GM18502 (cell line): ENCODE measurements around the gene SUCNR1.
A peak's percentile ranks its signal among the peaks of the same experiment; 100 is the strongest.

Experiments
- ATAC-seq: cut with Tn5 transposase; IDR thresholded peaks from one replicate; pipeline ENCODE4 v1.9.1; 2021; ENCODE audit warnings: mild to moderate bottlenecking; ENCODE audit not compliant: unreplicated experiment, poor library complexity

Gene SUCNR1

DNA sequence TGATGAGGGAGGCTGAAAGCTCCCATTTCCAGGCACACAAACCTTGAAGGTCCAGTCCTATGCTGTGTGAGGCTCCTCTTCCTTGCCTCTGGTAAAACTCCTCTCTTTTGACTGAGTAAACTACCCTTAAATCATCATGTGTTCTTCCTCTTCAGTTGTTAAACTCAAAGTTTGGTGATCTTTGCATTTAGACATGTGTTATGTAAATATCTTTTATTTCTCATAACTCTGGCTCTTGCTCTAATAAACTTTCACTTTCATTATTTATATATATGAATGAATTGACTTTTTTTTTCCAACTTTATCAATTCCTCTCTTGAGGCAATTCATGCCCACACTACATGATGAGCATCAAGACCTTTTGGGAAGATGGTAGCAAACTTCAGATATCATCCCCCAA is 26.6 kb downstream of the SUCNR1 start:
- ATAC-seq = no peak

DNA sequence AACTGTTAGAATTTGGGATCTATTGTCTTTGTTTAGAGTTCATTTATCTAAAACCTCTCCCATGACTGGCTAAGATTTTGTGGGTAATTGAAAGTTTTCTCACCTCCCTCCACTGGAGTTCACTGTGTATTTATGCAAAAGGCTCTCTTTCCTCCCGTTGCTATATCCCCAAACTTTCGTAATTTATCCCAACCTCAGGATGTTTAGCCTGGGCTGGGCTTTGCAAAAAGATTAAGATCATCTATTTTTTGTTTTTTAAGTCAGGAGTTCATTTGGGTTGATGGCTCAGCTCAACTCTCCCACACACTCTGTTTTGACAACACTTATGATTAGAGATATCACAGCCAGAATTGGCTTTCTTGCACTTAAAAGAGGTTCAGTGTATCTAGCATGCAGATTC is 27.0 kb downstream of the SUCNR1 start:
- no peak for ATAC-seq

DNA sequence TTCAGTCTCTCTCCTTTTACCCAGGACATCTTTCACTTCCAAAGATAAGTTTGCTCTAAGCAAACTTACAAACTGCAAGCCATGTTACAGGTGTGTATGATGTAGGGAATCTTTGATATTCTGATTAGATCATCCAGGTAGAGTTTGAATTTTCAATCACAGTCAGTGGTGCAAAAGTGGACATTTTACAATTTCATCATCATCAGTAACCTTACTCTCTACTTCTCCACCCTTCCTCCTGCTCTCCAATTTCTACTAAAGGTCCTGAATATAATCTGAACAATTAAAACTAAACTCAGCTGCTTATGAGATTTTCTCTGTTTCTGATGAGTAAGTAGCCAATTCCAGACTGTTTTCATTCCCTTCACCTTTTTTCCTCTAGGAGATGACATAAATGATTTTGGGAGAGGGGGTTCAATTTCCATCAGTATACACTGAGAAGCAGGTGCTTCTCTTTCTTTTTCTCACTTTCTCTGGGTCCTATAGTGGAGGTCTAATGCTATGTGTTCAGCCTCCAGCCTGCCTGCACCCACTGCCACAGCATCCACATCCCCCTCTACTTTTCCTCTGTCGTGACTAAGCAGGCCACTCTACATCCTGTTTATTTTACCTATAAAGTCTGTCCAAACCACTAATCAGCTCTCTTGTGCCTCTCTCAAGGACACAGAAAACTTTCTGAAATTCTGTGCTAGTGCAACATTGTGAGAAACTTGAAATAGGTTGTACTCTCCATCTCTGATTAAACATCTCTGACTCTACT is 27.6 kb downstream of the SUCNR1 start:
- ATAC-seq = no peak

DNA sequence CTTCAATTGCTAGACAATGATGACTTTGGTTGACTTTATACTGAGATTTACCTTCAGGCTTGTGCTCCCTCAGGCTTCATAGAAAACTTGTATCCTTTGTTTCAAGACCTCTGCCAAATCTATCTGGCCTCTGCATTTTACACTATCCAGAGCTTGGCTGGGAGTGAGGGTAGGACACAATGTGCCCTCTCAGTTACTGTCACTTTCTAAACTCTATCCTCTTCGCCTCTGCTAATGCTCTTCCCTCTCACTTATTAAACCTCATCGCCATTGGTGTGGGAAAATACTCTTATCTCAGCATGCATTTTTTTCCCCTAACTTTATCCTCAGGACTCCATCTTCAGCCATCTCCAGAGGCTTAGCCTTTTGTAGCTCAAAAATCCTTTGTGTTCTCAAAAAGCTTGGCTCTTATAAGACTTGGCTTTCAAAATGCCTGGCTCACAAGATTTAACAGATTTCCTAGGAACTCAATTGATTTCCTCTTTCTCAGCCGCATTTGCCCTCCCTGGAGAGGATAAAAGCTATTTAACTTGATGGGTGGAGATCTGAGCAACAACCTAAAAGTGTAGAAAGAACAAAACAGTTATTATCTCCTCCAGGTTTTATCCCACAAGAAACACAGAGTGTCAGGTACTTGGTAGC is 28.3 kb downstream of the SUCNR1 start:
- no peak for ATAC-seq

DNA sequence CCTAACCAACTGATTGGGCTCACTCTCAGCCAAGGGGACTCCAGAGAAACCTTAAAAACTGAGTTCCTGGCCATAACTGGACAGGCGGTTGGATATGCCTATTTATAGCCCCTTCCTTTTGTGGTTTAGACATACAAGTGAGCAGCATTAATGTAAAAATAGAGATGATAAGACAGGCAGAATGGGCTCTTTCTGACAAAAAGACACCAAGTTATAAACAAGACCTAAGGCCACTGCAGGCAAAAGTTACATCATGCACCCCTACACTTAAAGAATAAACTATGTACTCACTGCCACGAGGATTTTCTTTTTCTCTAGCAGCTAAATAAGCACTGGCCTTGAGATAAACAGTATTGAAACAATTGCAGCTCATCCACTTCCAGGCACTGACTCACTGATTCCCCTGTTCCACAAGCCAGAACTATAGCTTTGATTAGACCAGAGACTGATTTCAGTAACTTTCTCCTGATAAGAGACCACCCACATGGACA is 30.1 kb downstream of the SUCNR1 start:
- no peak for ATAC-seq

DNA sequence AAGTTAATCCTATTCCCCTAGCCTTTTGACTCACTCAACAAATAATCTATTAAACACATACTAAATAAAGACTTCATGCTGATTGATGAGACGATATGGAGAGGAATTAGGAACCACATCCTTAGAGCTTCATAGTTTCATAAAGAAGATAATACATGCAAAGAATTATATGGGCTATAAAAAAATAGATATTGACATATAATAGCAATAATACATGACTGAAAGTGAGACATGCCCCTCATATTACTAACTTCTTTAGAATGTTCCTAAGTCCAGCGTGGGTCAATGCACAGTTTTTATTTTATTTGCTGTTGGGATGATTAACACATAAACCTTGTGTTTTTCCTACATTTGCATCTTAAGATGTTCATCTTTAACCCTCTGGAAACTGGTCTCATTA is 32.2 kb downstream of the SUCNR1 start:
- ATAC-seq = no peak

DNA sequence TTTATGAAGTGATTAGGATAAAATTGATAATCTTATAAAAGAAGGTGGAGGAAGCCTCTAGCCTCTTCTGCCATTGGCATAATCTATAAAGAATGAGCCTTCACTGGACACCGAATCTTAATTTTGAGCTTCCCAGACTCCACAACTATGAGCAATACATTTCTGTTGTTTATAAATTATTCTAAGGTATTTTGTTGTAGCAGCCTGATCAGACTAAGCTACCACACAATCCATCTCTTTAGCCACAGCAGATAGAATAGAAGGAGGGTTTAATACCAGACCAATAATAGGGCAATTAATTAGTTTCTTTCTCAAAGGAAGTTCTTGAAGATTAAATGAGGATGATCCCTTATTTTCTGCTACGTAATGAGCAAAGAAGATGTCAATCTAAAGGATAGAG is 33.3 kb downstream of the SUCNR1 start:
- ATAC-seq = no peak

DNA sequence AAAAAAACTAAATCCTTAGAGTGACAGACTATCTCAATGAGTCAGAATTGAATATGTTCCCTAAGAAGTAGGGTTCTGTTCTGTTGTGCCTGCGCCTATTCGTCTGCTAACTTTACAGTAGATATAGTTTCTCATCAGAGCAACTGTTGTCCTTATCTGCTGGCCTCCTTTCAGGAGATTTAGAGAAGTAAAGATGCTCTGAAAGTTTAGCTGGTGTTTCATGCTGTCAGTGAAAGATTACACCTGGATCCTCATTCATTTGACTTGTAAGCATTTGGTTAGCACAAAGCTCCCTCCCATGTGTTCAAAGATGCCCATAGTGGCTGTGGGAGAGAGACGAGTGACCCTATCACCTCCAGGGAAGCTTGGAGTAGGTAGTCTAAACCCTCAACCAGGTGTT is 35.0 kb downstream of the SUCNR1 start:
- ATAC-seq = no peak

DNA sequence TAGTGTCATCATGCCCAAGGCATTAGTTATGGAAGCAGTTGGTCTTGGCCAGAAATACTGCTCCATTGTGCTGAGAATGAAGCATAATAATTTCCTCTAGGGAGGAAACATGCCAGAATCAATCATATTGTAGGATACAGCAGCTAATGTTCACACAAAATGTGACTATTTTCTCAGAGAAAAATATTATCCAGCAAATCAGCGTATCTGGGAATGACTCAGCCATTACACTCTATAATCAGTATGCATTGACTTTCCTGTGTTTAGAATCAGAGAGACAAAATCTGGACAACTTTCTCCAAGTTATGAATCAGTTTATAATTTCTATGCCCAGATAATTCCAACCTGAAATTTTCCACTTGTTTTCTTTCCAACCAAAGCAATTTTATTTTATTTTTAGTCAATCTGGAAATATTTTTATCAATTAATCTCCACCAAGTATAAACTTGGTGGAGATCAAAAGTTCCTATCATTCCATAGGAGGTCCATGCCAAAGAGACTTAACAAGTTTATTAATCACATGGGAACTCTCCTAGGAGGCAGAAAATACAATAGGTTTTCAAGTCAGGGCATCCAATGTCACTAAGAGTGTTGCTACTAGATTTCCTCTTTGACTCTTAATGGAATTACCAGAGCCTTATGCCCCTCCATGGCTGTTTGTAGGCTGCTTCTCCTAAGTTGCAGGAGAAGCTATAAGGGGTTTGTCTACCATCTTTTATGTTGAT is 36.4 kb downstream of the SUCNR1 start:
- no peak for ATAC-seq

DNA sequence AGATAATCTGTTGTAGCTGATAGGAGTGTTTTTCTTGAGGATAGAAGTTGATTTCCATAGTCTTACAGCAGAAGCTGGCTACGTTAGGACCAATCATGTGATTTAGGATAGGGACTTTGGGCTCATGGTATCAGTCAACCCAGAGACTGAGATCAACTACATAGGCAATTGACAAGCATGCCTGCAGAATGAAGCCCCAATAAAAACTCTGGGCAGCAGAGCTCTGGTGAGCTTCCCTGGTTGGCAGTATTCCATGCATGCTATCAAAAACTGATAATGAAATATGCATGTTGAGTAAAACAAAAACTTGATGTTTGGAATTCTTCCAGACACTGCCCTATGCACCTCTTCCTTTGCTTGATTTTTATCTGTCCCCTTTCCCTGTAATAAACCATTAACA is 38.0 kb downstream of the SUCNR1 start:
- no peak for ATAC-seq

DNA sequence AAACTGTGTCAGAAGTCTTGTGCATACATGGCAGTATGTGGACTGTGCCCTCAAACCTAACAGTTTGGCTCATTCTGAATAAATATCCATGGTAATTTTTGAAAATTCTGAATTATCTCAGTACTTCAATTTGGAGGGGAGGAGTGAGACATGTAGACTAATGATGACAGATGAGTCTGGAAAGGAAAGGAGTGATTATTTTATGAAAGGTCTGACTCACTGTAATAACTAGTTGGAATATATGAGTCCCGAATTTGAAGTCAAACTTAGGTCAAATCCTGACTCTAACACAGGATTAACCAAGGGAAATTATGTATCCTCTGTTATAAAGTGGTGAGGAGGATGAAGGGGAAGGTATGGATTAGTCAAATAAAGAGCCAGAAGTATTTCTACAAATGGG is 38.6 kb downstream of the SUCNR1 start:
- no peak for ATAC-seq

DNA sequence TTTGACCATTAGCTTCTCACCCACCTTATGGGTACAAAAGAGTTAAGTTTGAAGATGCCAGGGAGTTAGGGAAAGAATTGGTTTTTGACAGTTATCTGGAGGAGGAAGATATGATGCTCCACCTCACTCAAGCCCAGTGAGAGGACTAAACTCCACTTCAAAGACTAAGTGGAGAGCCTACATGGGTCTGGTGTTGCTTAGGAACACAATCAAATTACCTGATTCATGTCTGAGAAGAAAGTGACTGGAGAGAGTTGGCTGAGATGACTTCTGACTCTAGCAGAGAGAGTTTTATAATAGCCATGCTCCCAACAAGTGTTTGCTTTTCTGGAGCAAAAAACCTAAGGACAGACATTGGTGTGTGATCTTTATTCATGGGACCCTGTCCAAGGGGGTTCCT is 43.3 kb downstream of the SUCNR1 start:
- no peak for ATAC-seq

DNA sequence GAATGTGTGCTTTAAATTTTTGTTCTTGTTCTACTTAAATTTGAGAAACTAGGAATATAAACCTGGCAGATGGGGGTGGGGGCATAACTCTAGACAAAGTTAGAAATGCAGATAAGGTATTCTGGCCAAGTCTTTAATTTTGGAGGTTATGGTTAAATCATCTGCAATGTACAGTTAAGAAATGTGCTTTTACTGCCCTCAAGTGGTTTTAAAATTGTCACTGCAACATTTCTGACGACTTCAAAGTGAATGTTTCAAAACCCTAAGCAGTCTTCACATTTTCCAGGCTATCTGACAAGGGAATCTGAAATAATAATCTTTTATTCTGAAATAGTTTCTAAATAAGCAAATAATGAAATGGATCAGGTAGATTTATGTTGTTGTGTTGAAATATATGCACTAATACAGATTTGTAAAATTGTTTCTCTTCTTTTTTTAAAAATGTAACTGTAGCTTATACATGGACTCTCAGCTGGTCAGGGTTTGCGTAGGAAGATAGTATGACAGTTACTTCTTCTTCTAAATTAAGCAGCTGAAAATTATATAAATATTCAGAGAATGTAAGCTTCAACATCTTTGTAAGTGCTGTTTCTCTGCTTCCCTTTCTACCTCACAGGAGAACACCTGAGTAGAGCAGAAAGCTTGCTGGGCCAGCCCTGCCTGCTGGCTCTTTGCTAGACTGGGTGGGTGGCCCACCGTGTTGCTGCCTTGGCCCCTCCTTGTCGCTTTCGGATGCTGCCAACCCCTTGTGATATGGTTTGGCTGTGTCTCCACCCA is 45.0 kb downstream of the SUCNR1 start:
- ATAC-seq = peak; percentile 71

DNA sequence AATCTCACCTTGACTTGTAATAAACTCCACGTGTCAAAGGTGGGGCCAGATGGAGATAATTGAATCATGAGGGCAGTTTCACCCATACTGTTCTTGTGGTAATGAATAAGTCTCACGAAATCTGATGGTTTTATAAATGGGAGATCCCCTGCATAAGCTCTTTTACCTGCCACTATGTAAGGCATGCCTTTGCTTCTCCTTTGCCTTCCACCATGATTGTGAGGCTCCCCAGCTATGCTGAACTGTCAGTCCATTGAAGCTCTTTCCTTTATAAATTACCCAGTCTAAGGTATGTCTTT is 45.5 kb downstream of the SUCNR1 start:
- no peak for ATAC-seq

DNA sequence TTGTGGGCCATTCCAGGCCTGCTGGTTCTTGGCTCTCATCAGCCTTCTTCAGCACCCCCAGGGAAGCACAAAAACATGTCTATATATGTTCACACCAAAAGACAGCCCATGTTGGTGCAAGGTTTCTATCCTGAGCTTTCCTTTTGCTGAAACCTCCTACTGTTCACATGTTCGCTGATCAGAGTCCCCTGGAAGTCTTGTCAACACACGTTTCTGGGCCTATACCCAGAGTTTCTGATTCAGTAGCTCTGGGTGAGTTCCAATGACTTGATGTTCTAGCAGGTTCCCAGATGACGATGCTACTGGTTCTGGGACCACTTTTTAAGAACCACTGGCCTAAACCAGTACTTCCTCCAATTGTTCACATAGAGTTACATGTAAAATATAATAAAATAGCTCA is 46.0 kb downstream of the SUCNR1 start:
- ATAC-seq = no peak

DNA sequence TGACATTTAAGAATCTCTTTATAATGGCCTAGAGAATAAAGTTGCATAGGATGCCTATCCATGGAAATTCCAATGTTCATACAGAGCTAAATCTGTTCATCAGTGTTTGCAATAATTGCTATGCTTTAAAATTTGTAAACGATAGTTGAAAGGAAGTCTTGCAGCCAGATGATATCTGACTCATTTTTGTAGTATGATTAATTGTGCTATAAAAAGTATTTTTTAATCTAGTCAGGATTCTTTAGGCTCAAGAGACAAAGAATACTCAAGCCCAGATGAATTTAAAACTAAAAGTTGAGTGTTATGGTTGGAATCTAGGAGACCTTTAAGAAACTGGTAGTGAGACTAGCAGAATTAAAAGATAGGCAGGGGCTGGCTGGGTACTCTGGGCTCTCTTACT is 50.5 kb downstream of the SUCNR1 start:
- no peak for ATAC-seq

DNA sequence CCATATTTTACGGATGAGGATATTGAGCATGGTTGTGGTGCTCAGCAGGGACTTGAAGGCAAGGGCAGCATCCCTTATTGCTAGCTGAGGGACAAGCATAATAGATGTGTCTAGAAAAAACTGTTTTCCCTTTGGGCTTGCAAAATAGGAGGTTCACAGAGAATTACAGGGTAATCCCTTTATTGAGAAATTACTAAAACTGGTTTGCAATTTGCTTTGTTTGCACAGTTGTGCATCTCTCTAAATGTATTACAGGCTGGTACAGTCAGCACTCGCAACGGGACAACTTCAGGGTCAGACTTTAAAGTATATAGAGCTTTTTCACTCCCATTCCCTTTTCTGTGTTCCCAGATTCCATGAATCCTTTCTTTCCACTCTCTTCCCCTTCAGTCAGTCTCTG is 51.3 kb downstream of the SUCNR1 start:
- no peak for ATAC-seq

DNA sequence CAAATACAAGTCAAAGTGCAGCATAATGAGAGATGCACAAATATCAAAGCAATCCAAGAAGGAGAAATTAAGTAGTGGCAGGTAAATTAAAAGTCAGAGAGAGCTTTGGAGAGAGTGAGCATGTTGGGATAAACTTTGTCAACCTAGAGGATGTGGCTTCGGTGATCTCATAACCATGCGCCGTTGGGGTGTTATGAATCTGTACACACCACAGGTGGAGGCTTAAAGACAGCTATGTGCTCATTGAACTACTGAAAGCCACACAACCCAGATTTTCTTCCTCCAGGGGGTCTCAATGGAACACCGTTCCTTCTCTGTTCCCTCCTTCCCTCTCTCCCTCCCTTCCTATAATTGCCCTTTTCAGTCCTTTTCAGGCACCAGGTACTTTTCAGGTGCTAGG is 52.0 kb downstream of the SUCNR1 start:
- no peak for ATAC-seq

DNA sequence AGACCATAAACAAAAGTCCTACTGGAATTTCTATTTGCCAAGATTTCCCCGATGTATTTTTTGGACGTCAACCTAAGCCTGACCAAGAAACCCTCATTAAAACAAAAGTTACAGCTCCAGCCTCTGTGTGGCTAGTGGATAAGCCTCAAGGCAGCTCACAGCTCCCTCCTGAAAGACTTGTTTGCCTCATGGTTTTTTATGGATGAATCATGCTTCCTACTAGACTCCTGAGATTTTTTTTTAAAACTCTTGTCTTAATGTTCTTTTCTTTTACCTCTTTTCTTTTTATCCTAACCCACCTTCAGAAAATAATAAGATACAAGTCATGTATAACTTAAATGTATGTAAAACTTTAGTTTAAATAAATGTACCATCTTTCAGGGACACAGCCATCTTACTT is 52.4 kb downstream of the SUCNR1 start:
- no peak for ATAC-seq

DNA sequence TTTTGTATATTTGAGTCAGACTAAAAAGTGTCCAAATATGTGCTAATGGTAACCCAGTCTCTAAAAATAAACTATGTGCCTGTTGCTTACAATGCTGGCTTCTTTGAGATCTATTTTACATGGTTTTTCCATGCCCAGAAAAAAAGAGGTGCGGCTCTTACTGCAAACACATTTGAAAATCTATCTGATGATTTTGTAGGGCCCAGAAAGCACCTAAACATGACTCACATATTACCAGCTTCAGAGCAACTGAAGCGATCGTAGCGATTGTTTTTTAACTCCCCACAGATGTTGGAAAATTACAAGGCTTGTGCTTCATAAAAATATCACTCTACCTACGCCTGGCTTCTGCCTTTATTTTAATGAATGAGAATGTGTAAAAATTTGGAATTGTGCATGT is 53.5 kb downstream of the SUCNR1 start:
- no peak for ATAC-seq
